HEK293 (cell line): ENCODE measurements around the gene MNX1.

Experiments used
- CTCF ChIA-PET: fragments of 350-600 bp; formaldehyde crosslinking; extraction: SDS; loops from one replicate; lab custom pipeline; 2021; ENCODE audit warnings: antibody characterized with exemption; lab: Yijun Ruan, JAX
- POLR2A ChIA-PET: fragments of 300-600 bp; formaldehyde crosslinking; extraction: SDS; loops from one replicate; lab custom pipeline; 2020; ENCODE audit warnings: antibody characterized with exemption, inconsistent platforms; lab: Yijun Ruan, JAX
- H3K27ac ChIP-seq: fragments of 200-500 bp; sonication (Bioruptor generic); 2 replicates; pipeline ENCODE4 v1.5.1; 2014; ENCODE audit warnings: low read depth, low read length, control low read depth, inconsistent platforms; ENCODE audit errors: extremely low read depth
- H3K36me3 ChIP-seq, 2 experiments: fragments of 200-500 bp in 1 of 2; sonication (Bioruptor generic) in 1 of 2; 1 replicate in 1 of 2; 2 replicates in 1 of 2; pipeline ENCODE4 v1.5.1; 2014 to 2017; ENCODE audit warnings: inconsistent platforms in 2 of 2, low read length in 2 of 2; ENCODE audit not compliant: control insufficient read depth in 2 of 2, insufficient read depth in 1 of 2
- H3K4me1 ChIP-seq: fragments of 200-500 bp; sonication (Bioruptor generic); 2 replicates; pipeline ENCODE4 v1.5.1; 2014; ENCODE audit warnings: mild to moderate bottlenecking, low read length, inconsistent platforms; ENCODE audit not compliant: control insufficient read depth, insufficient read depth
- H3K4me3 ChIP-seq: 2 replicates; pipeline ENCODE4 v1.5.1; 2011; ENCODE audit warnings: low read depth, mild to moderate bottlenecking, control low read depth, low read length, moderate library complexity
- H3K9me3 ChIP-seq: fragments of 200-500 bp; sonication (Bioruptor generic); 2 replicates; pipeline ENCODE4 v1.5.1; 2014; ENCODE audit warnings: low read depth, low read length, inconsistent platforms; ENCODE audit not compliant: control insufficient read depth, insufficient read depth
- BCL11A ChIP-seq: fragments of 450-650 bp; formaldehyde crosslinking; IDR thresholded peaks from 2 replicates; pipeline ENCODE4 v1.5.1; 2016; ENCODE audit warnings: low read depth, missing biosample characterization, missing genetic modification characterization
- GLIS2 ChIP-seq: fragments of 450-650 bp; formaldehyde crosslinking; IDR thresholded peaks from 2 replicates; pipeline ENCODE4 v1.5.1; 2016; ENCODE audit warnings: missing biosample characterization, missing genetic modification characterization
- IKZF3 ChIP-seq: fragments of 450-650 bp; IDR thresholded peaks from 2 replicates; pipeline ENCODE4 v1.5.0; 2018; ENCODE audit warnings: missing biosample characterization, mild to moderate bottlenecking, missing genetic modification characterization, moderate library complexity
- INSM2 ChIP-seq: fragments of 450-650 bp; formaldehyde crosslinking; IDR thresholded peaks from 2 replicates; pipeline ENCODE4 v1.5.1; 2016; ENCODE audit warnings: missing biosample characterization, missing genetic modification characterization
- KLF10 ChIP-seq: fragments of 450-650 bp; IDR thresholded peaks from 2 replicates; pipeline ENCODE4 v1.5.1; 2018; ENCODE audit warnings: missing biosample characterization, mild to moderate bottlenecking, missing genetic modification characterization
- PRDM2 ChIP-seq: fragments of 450-650 bp; formaldehyde crosslinking; IDR thresholded peaks from 2 replicates; pipeline ENCODE4 v1.5.1; 2016; ENCODE audit warnings: missing biosample characterization, missing genetic modification characterization, borderline replicate concordance
- SP3 ChIP-seq: fragments of 450-650 bp; formaldehyde crosslinking; IDR thresholded peaks from 2 replicates; pipeline ENCODE4 v1.5.1; 2016; ENCODE audit warnings: missing biosample characterization, missing genetic modification characterization
- ZBTB17 ChIP-seq: fragments of 450-650 bp; formaldehyde crosslinking; IDR thresholded peaks from 2 replicates; pipeline ENCODE4 v1.5.1; 2016; ENCODE audit warnings: missing biosample characterization, missing genetic modification characterization
- ZBTB26 ChIP-seq: fragments of 450-650 bp; formaldehyde crosslinking; optimal IDR thresholded peaks from 2 replicates; pipeline ENCODE3; 2016; ENCODE audit warnings: missing biosample characterization, mild to moderate bottlenecking, missing genetic modification characterization
- ZBTB6 ChIP-seq: fragments of 450-650 bp; formaldehyde crosslinking; IDR thresholded peaks from 2 replicates; pipeline ENCODE4 v1.5.1; 2017; ENCODE audit warnings: missing biosample characterization, missing genetic modification characterization
- ZBTB8A ChIP-seq: fragments of 450-650 bp; formaldehyde crosslinking; IDR thresholded peaks from 2 replicates; pipeline ENCODE4 v1.5.1; 2016; ENCODE audit warnings: missing biosample characterization, missing genetic modification characterization
- ZIC2 ChIP-seq: fragments of 450-650 bp; formaldehyde crosslinking; IDR thresholded peaks from 2 replicates; pipeline ENCODE4 v1.5.1; 2016; ENCODE audit warnings: missing biosample characterization, missing genetic modification characterization
- ZNF138 ChIP-seq: fragments of 450-650 bp; formaldehyde crosslinking; IDR thresholded peaks from 2 replicates; pipeline ENCODE4 v1.5.1; 2016; ENCODE audit warnings: missing biosample characterization, missing genetic modification characterization, borderline replicate concordance
- ZNF140 ChIP-seq: fragments of 450-650 bp; formaldehyde crosslinking; IDR thresholded peaks from 2 replicates; pipeline ENCODE4 v1.5.1; 2016; ENCODE audit warnings: missing biosample characterization, missing genetic modification characterization
- ZNF362 ChIP-seq: fragments of 450-650 bp; formaldehyde crosslinking; IDR thresholded peaks from 2 replicates; pipeline ENCODE4 v1.5.1; 2016; ENCODE audit warnings: missing biosample characterization, missing genetic modification characterization
- ZNF548 ChIP-seq: fragments of 450-650 bp; formaldehyde crosslinking; IDR thresholded peaks from 2 replicates; pipeline ENCODE4 v1.5.1; 2016; ENCODE audit warnings: missing biosample characterization, missing genetic modification characterization
- ZNF704 ChIP-seq: fragments of 450-650 bp; formaldehyde crosslinking; IDR thresholded peaks from 2 replicates; pipeline ENCODE4 v1.5.1; 2016; ENCODE audit warnings: missing biosample characterization, missing genetic modification characterization
- ZNF791 ChIP-seq: fragments of 450-650 bp; formaldehyde crosslinking; IDR thresholded peaks from 2 replicates; pipeline ENCODE4 v1.5.1; 2016; ENCODE audit warnings: missing biosample characterization, missing genetic modification characterization

Gene MNX1

GRCh38 chr7:157000741-157001653, 9.5 kb downstream of the MNX1 start (continued):
- TF ChIP-seq PRDM2 (tag by site-specific recombination) (no peak), ZBTB26 (no peak), INSM2 (tag by site-specific recombination) (no peak), ZNF138 (tag by site-specific recombination) (no peak), IKZF3 (tag by site-specific recombination) (no peak), ZBTB17 (peak; percentile 54; the same call in 1 of the 2 replicates), ZNF362 (peak; percentile 57; the same call in 1 of the 2 replicates), ZNF548 (tag by site-specific recombination) (no peak), ZBTB6 (tag by site-specific recombination) (peak; percentile 78; the same call in 1 of the 2 replicates), ZIC2 (peak; percentile 89), ZNF140 (tag by site-specific recombination) (no peak)
- TF ChIP-seq, all 188 proteins: peak for 13

GRCh38 chr7:156999958-157000726, 10.3 kb downstream of the MNX1 start:
- Histone ChIP-seq H3K4me3 (peak overlapping the region; percentile 31), H3K27ac (no peak overlapping the region), H3K36me3 (peaks cover 0 to 11% of the 10 kb centered on the region in 2 experiments; a peak in 1 of 3 replicates), H3K9me3 (no peaks in the 10 kb centered on the region), H3K4me1 (0 out of 2 replicates have a peak, but pooled peaks cover 3% of the 10 kb centered on the region)
- POLR2A ChIA-PET: interaction anchor here (1.8 kb wide), 1 partner anchor 11 kb away, joined by 6 read pairs; the partner anchor contains the start of gene MNX1
- CTCF ChIA-PET: no interaction called here
- peak; percentile 34 for TF ChIP-seq ZBTB26
- no peak for TF ChIP-seq ZNF704 (tag by site-specific recombination)
- TF ChIP-seq GLIS2 (tag by site-specific recombination): peak; percentile 28; the same call in 1 of the 2 replicates
- 0 out of 2 replicates have a peak, but pooled peaks have one; percentile 12 for TF ChIP-seq SP3
- no peak for TF ChIP-seq BCL11A (tag by site-specific recombination)
- TF ChIP-seq KLF10: peak; percentile 29; the same call in 1 of the 2 replicates
- peak; percentile 16; the same call in 1 of the 2 replicates for TF ChIP-seq ZBTB8A (tag by site-specific recombination)
- no peak for TF ChIP-seq ZNF791 (tag by site-specific recombination)
